ENCODE data around the gene UQCC2.

Gene UQCC2

GRCh38 chr6:33698494-33698893 is 13.0 kb downstream of the UQCC2 start:
- no peak for TF ChIP-seq ZNF274 (IDR thresholded peaks at IDR 0.05; ENCODE audit: low read depth, low read length)
- H3K4me3 ChIP-seq (ENCODE audit: low read length), result no peak overlapping the region

DNA sequence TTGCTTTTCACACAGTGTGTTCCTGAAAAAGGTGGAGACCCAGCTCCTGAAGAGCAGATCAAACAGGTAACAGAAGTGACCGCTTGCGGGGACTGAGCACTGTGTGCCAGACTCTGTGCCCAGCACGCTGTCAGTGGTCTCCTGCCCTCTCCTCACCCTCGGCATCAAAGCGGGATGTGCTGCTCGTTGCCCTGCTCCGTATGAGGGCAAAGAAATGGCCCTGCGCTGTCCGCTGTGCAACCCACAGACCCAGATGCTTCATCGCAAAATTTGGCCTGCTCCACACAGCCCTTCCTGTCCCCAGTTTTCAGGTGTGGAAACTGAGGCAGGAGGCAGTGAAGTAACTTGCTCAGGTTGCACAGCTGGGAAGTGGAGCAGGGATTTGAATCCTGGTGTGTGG is 13.7 kb downstream of the UQCC2 start:
- TF ChIP-seq ZNF274 (IDR thresholded peaks at IDR 0.05; ENCODE audit: low read depth, low read length), result no peak
- no peak overlapping the region for H3K4me3 ChIP-seq (ENCODE audit: low read length)

GRCh38 chr6:33696548-33697518 is 14.7 kb downstream of the UQCC2 start:
- H3K4me3 ChIP-seq (ENCODE audit: low read length), result no peak overlapping the region; the same call in 1 of the 2 replicates
- TF ChIP-seq ZNF274 (IDR thresholded peaks at IDR 0.05; ENCODE audit: low read depth, low read length), result no peak

DNA sequence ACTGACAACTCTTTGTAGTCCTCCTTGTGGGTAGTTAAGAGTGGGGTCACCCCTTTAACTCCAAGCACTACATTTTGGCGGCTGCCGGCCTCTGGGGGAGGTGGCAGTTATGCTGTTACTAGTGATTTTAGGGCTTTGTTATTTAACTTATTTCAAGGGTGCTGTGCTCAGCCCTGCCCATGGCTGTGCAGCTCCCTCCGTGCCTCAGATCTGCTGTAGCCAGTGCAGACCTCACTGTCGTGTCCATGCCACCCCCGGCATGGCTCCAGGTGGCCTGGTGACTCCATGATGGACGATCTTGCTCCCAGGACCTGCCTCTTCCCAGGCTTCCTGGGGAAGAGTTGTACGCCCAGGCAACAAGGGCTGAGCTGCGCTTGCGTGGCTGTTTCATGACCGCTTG is 15.4 kb downstream of the UQCC2 start:
- H3K4me3 ChIP-seq (ENCODE audit: low read length), result no peak overlapping the region

GRCh38 chr6:33695451-33695887 is 16.0 kb downstream of the UQCC2 start:
- H3K4me3 ChIP-seq (ENCODE audit: low read length), result no peak overlapping the region
- no peak for TF ChIP-seq ZNF274 (IDR thresholded peaks at IDR 0.05; ENCODE audit: low read depth, low read length)

More for the DNA sequence above, 15.4 kb downstream of the UQCC2 start:
- TF ChIP-seq ZNF274 (IDR thresholded peaks at IDR 0.05; ENCODE audit: low read depth, low read length), result no peak

- H3K4me3 ChIP-seq (ENCODE audit: low read length), result no peak overlapping the region
- TF ChIP-seq ZNF274 (IDR thresholded peaks at IDR 0.05; ENCODE audit: low read depth, low read length), result no peak
Observed at GRCh38 chr6:33694977-33695376, 16.5 kb downstream of the UQCC2 start.

GRCh38 chr6:33694401-33694931 is 17.0 kb downstream of the UQCC2 start:
- no peak overlapping the region for H3K4me3 ChIP-seq (ENCODE audit: low read length)
- no peak for TF ChIP-seq ZNF274 (IDR thresholded peaks at IDR 0.05; ENCODE audit: low read depth, low read length)

DNA sequence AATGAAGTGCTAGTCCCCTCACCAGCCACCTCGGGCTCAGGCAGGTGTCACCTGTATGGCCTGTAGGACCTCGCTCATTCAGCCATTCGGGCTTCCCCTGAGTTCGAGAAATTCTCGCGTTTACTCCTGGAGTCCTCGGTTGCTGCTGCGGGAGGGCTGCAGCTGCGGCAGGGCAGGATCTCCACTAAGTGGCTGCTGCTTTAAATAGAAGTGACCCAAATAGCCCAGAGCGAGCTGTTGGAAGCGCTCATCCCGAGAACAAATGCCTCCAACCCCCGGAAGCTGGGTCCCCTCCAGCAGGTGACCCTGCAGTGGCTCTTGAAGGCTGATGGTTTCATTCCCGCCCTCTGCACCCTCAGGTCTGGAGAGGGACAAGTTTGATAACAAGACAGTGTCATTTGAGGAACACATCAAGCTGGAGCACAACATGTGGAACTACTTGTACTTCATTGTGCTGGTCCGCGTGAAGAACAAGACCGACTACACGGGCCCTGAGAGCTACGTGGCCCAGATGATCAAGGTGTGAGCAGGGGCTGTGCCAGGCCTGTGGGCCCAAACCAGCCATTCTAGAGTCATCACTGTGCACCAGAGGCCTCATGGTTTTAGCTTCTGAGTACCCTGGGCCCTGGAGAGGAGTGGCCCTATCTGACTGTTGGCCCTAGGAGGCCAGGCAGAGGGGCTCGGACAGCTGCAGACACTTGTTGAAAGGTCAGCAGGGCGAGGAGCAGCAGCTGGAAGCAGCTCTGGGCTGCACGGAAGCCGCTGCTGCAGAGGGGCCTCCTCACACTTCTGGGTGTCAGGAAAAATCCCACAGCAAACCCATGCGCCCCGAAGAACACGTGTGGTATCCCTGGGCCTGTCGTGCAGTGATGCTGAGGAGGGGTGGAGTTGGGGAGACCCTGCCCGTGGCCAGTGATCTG is 18.1 kb downstream of the UQCC2 start:
- TF ChIP-seq ZNF274 (IDR thresholded peaks at IDR 0.05; ENCODE audit: low read depth, low read length), result no peak
- H3K4me3 ChIP-seq (ENCODE audit: low read length), result no peak overlapping the region

- H3K4me3 ChIP-seq (ENCODE audit: low read length), result no peak overlapping the region
- no peak for TF ChIP-seq ZNF274 (IDR thresholded peaks at IDR 0.05; ENCODE audit: low read depth, low read length)
Observed at GRCh38 chr6:33692760-33693158, 18.7 kb downstream of the UQCC2 start.

DNA sequence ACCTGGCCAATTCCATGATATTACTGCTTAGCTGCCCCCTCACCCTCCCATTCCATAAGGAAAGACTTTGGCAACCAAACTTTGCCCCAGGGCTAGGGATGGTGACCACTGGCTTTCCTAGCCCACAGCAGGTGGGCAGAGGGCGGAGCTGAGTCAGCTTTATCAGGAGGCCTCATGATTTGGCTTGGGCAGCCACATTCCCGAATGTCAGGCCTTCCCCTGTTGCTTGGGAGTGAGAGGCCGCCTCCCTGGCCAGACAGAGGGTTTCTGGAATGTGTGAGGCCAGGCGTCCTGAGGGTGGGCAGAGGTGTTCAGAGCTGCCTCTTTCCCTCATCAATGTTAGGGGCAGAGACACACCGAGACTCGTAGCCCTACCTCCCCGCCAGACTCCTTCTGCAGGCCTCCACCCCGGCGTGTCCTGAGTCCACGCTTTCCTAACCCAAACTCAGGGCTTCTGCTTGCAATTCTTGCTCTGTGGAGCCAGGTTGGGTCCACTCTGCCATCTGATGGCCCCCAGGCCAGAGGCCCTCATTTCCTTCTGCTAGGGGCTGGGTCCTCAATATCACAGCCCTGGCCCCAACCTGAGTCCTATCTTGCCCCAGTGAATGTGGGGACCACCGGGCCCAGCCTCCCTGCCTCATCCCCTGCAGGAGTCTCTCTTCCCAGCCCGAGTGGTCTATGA is 19.3 kb downstream of the UQCC2 start:
- TF ChIP-seq ZNF274 (IDR thresholded peaks at IDR 0.05; ENCODE audit: low read depth, low read length), result no peak

GRCh38 chr6:33691456-33692077 is 19.9 kb downstream of the UQCC2 start:
- no peak for TF ChIP-seq ZNF274 (IDR thresholded peaks at IDR 0.05; ENCODE audit: low read depth, low read length)

More for the DNA sequence above, 19.3 kb downstream of the UQCC2 start:
- no peak overlapping the region for H3K4me3 ChIP-seq (ENCODE audit: low read length)

GRCh38 chr6:33690766-33691165 is 20.7 kb downstream of the UQCC2 start:
- TF ChIP-seq ZNF274 (IDR thresholded peaks at IDR 0.05; ENCODE audit: low read depth, low read length), result no peak
- no peak overlapping the region for H3K4me3 ChIP-seq (ENCODE audit: low read length)

More at GRCh38 chr6:33691456-33692077, 19.9 kb downstream of the UQCC2 start:
- H3K4me3 ChIP-seq (ENCODE audit: low read length), result no peak overlapping the region

DNA sequence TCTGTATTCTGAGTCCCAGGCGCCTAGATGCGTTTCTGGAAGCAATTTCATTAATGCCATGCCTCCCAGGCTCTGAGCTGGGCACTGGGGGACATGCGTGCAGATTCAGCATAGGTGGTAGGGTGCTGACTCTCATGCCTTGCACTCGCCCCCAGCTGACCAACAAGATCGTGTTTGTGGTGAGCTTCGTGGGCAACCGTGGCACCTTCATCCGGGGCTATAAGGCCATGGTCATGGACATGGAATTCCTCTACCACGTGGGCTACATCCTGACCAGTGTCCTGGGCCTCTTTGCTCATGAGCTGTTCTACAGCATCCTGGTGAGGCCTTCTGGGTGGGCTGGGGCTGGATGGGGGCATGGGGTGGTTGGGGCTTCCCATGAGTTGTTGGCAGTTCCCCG is 21.6 kb downstream of the UQCC2 start:
- no peak for TF ChIP-seq ZNF274 (IDR thresholded peaks at IDR 0.05; ENCODE audit: low read depth, low read length)
- H3K4me3 ChIP-seq (ENCODE audit: low read length), result no peak overlapping the region

All from GM08714 (cell line).